H9 (cell line): ENCODE data around the gene HCFC2. TPM values are rescaled to one million over a fixed set of nuclear protein-coding genes. Genes with fewer than 3 reads are reported as not detected.

Experiments
- DNase-seq: peaks from one replicate; pipeline ENCODE4 v3.0.0-alpha.2; 2017
- H2AFZ ChIP-seq: one replicate; pipeline ENCODE4 v1.6.1; 2013; ENCODE audit warnings: mild to moderate bottlenecking, low read length, control low read depth, moderate library complexity
- H2AK5ac ChIP-seq: 2 replicates; pipeline ENCODE4 v1.6.1; 2013; ENCODE audit warnings: low read length, control low read depth, mixed read lengths; ENCODE audit not compliant: insufficient read length
- H2BK120ac ChIP-seq: one replicate; pipeline ENCODE4 v1.6.1; 2013; ENCODE audit warnings: low read depth, mild to moderate bottlenecking, low read length, control low read depth, inconsistent platforms; ENCODE audit not compliant: poor library complexity, severe bottlenecking
- H2BK12ac ChIP-seq: 2 replicates; pipeline ENCODE4 v1.6.1; 2013; ENCODE audit warnings: low read length, control low read depth, mixed read lengths, low read depth; ENCODE audit not compliant: insufficient read length
- H2BK15ac ChIP-seq: 2 replicates; pipeline ENCODE4 v1.6.1; 2013; ENCODE audit warnings: low read depth, low read length, control low read depth
- H2BK20ac ChIP-seq: one replicate; pipeline ENCODE4 v1.6.1; 2013; ENCODE audit warnings: low read depth, mild to moderate bottlenecking, low read length, control low read depth, inconsistent platforms; ENCODE audit not compliant: poor library complexity, severe bottlenecking
- H2BK5ac ChIP-seq: 2 replicates; pipeline ENCODE4 v1.6.1; 2013; ENCODE audit warnings: low read length, control low read depth, mixed read lengths; ENCODE audit not compliant: insufficient read length
- H3K14ac ChIP-seq: 2 replicates; pipeline ENCODE4 v1.6.1; 2013; ENCODE audit warnings: low read length, control low read depth; ENCODE audit not compliant: insufficient read depth
- H3K18ac ChIP-seq: 2 replicates; pipeline ENCODE4 v1.6.1; 2013; ENCODE audit warnings: low read depth, mild to moderate bottlenecking, mixed read lengths, low read length, control low read depth; ENCODE audit not compliant: insufficient read length
- H3K23ac ChIP-seq: 2 replicates; pipeline ENCODE4 v1.6.1; 2013; ENCODE audit warnings: low read length, control low read depth, mixed read lengths, low read depth; ENCODE audit not compliant: insufficient read length
- H3K23me2 ChIP-seq: 2 replicates; pipeline ENCODE4 v1.6.1; 2013; ENCODE audit warnings: low read depth, mild to moderate bottlenecking, mixed read lengths, low read length, control low read depth; ENCODE audit not compliant: insufficient read length, poor library complexity, severe bottlenecking
- H3K27ac ChIP-seq: 2 replicates; pipeline ENCODE4 v1.5.1; 2013; ENCODE audit warnings: low read length, control low read depth, mixed read lengths, low read depth; ENCODE audit not compliant: insufficient read length
- H3K27me3 ChIP-seq: 2 replicates; pipeline ENCODE4 v1.6.1; 2013; ENCODE audit warnings: low read length, control low read depth, inconsistent platforms; ENCODE audit not compliant: insufficient read depth
- H3K4ac ChIP-seq: 2 replicates; pipeline ENCODE4 v1.6.1; 2013; ENCODE audit warnings: low read depth, mild to moderate bottlenecking, control low read depth, inconsistent platforms, low read length, moderate library complexity
- H3K4me1 ChIP-seq: 2 replicates; pipeline ENCODE4 v1.6.1; 2013; ENCODE audit warnings: low read length, control low read depth, inconsistent platforms; ENCODE audit not compliant: insufficient read depth
- H3K4me2 ChIP-seq: 2 replicates; pipeline ENCODE4 v1.6.1; 2013; ENCODE audit warnings: low read length, control low read depth, mixed read lengths; ENCODE audit not compliant: insufficient read length, insufficient read depth
- H3K56ac ChIP-seq: 2 replicates; pipeline ENCODE4 v1.6.1; 2013; ENCODE audit warnings: low read depth, mild to moderate bottlenecking, mixed read lengths, low read length, control low read depth; ENCODE audit not compliant: insufficient read length
- H3K79me1 ChIP-seq: 2 replicates; pipeline ENCODE4 v1.6.1; 2013; ENCODE audit warnings: low read depth, mild to moderate bottlenecking, moderate library complexity, low read length, control low read depth, inconsistent platforms; ENCODE audit not compliant: insufficient read depth, poor library complexity, severe bottlenecking
- H3K79me2 ChIP-seq: 2 replicates; pipeline ENCODE4 v1.6.1; 2013; ENCODE audit warnings: low read length, control low read depth, inconsistent platforms; ENCODE audit not compliant: insufficient read depth
- H3K9ac ChIP-seq: 2 replicates; pipeline ENCODE4 v1.6.1; 2013; ENCODE audit warnings: low read length, control low read depth, mixed read lengths; ENCODE audit not compliant: insufficient read length; ENCODE audit errors: extremely low read depth
- H3K9me3 ChIP-seq: one replicate; pipeline ENCODE4 v1.6.1; 2013; ENCODE audit warnings: low read depth, low read length, inconsistent platforms; ENCODE audit not compliant: control insufficient read depth
- H3T11ph ChIP-seq: one replicate; pipeline ENCODE4 v1.6.1; 2013; ENCODE audit warnings: mild to moderate bottlenecking, low read length, control low read depth, inconsistent platforms
- H4K20me1 ChIP-seq: one replicate; pipeline ENCODE4 v1.6.1; 2013; ENCODE audit not compliant: control insufficient read depth, insufficient read length, insufficient read depth
- H4K5ac ChIP-seq: 2 replicates; pipeline ENCODE4 v1.6.1; 2013; ENCODE audit warnings: low read depth, mild to moderate bottlenecking, mixed read lengths, low read length, control low read depth; ENCODE audit not compliant: insufficient read length
- H4K8ac ChIP-seq: replicated peaks from 2 replicates; pipeline ENCODE4 v1.6.1; 2013; ENCODE audit warnings: low read length, control low read depth, mixed read lengths, low read depth; ENCODE audit not compliant: insufficient read length
- H4K91ac ChIP-seq: 2 replicates; pipeline ENCODE4 v1.6.1; 2013; ENCODE audit warnings: low read depth, mild to moderate bottlenecking, moderate library complexity, mixed read lengths, low read length, control low read depth; ENCODE audit not compliant: insufficient read length
- H3K27ac Mint-ChIP-seq, 3 experiments: 2 replicates in 2 of 3; 3 replicates in 1 of 3; pipeline ENCODE4 v1.8.0; 2020 to 2021; ENCODE audit warnings: mixed read lengths in 3 of 3, mild to moderate bottlenecking in 1 of 3, moderate library complexity in 1 of 3
- H3K27me3 Mint-ChIP-seq: 2 replicates; pipeline ENCODE4 v1.8.0; 2021; ENCODE audit warnings: low read depth, mild to moderate bottlenecking, moderate library complexity, mixed read lengths
- H3K36me3 Mint-ChIP-seq, 3 experiments: 2 replicates in 2 of 3; 3 replicates in 1 of 3; pipeline ENCODE4 v1.8.0; 2020 to 2021; ENCODE audit warnings: low read depth in 3 of 3, mixed read lengths in 3 of 3; ENCODE audit not compliant: insufficient read depth in 1 of 3
- H3K4me1 Mint-ChIP-seq, 2 experiments: 2 replicates each; pipeline ENCODE4 v1.8.0; 2020; ENCODE audit warnings: mixed read lengths in 2 of 2
- H3K4me3 Mint-ChIP-seq, 2 experiments: 2 replicates in 1 of 2; 3 replicates in 1 of 2; pipeline ENCODE4 v1.8.0; 2020 to 2021; ENCODE audit warnings: mild to moderate bottlenecking in 2 of 2, mixed read lengths in 2 of 2, moderate library complexity in 1 of 2
- H3K9me3 Mint-ChIP-seq, 2 experiments: 2 replicates in 1 of 2; 3 replicates in 1 of 2; pipeline ENCODE4 v1.8.0; 2020; ENCODE audit warnings: mild to moderate bottlenecking in 2 of 2, mixed read lengths in 2 of 2, moderate library complexity in 1 of 2
- WGBS: extraction: QIAGEN DNeasy Blood & Tissue Kit; methylation state at CpG from one replicate; pipeline ENCODE4 v1.1.7; 2013; ENCODE audit warnings: missing lambda C conversion rate, low lambda C conversion rate, mixed read lengths; ENCODE audit not compliant: insufficient read length; ENCODE audit errors: extremely low coverage; 5-methylcytosine and 5-hydroxymethylcytosine counted together
- total RNA-seq: library from RNA; stranded (reverse); gene quantifications from 2 replicates; pipeline ENCODE4 v1.2.1, GENCODE V29; 2021
- TF ChIP-seq, protein P1 (sequence below): fragments of 200-600 bp; sonication (generic); conservative IDR thresholded peaks from 3 replicates; pipeline ENCODE4 v1.8.0; 2021; ENCODE audit warnings: antibody characterized with exemption, mild to moderate bottlenecking

Gene HCFC2
- total RNA-seq, 1 experiment from 2014 or later = 1.9 TPM

DNA sequence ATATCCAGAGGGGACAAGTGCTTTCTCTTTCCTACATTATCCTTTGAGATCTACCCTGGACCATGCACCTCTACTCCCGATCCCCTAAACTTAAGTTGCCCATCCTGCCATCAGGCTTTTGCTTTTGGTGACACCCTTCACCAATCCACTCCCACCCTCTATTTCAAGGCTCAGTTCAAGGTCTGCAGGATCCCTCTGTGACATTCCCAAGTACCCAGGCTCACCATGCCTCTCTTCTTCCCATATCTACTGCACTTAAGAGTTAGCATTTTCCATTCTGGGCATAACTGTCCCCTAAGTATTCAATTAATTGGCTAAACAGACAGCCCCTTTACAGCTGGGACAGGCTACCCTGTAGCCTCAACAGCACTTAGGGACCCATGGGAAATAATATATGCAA is 70.6 kb downstream of the HCFC2 start:
- Histone ChIP-seq H3K27ac (no peak overlapping the region), H2BK120ac (no peak overlapping the region), H3K23me2 (peaks cover 8% of the 10 kb centered on the region), H3K27me3 (no peaks in the 10 kb centered on the region), H2BK15ac (no peak overlapping the region), H3K14ac (no peak overlapping the region), H3K23ac (no peak overlapping the region), H4K5ac (no peak overlapping the region), H3K79me2 (peaks cover 14% of the 10 kb centered on the region; the same call in 1 of the 2 replicates), H3K4ac (no peak overlapping the region), H4K91ac (no peak overlapping the region), H3K18ac (no peak overlapping the region), H2BK20ac (no peak overlapping the region), H3K56ac (no peak overlapping the region), H3K4me1 (no peaks in the 10 kb centered on the region; the same call in 1 of the 2 replicates), H2AK5ac (no peak overlapping the region), H3T11ph (no peak overlapping the region), H4K20me1 (no peaks in the 10 kb centered on the region), H3K9ac (no peak overlapping the region), H3K9me3 (no peaks in the 10 kb centered on the region), H3K79me1 (no peaks in the 10 kb centered on the region), H3K4me2 (no peak overlapping the region), H2AFZ (no peak overlapping the region), H4K8ac (no peak overlapping the region), H2BK5ac (no peak overlapping the region), H2BK12ac (no peak overlapping the region)
- TF ChIP-seq, protein P1, sequence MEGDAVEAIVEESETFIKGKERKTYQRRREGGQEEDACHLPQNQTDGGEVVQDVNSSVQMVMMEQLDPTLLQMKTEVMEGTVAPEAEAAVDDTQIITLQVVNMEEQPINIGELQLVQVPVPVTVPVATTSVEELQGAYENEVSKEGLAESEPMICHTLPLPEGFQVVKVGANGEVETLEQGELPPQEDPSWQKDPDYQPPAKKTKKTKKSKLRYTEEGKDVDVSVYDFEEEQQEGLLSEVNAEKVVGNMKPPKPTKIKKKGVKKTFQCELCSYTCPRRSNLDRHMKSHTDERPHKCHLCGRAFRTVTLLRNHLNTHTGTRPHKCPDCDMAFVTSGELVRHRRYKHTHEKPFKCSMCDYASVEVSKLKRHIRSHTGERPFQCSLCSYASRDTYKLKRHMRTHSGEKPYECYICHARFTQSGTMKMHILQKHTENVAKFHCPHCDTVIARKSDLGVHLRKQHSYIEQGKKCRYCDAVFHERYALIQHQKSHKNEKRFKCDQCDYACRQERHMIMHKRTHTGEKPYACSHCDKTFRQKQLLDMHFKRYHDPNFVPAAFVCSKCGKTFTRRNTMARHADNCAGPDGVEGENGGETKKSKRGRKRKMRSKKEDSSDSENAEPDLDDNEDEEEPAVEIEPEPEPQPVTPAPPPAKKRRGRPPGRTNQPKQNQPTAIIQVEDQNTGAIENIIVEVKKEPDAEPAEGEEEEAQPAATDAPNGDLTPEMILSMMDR = no peak
- Mint-ChIP-seq H3K9me3 (no peaks in the 10 kb centered on the region), H3K27me3 (peaks cover 10% of the 10 kb centered on the region), H3K4me3 (no peak overlapping the region), H3K27ac (no peak overlapping the region), H3K36me3 (peaks cover 3 to 22% (median 13%) of the 10 kb centered on the region in 3 experiments; a peak in 5 of 7 replicates), H3K4me1 (peaks cover 27 to 35% of the 10 kb centered on the region in 2 experiments)
- DNase-seq = no peak
- WGBS = no CpG with 5 or more reads among the region's 1 CpG
